Measurements from ENCODE around the gene RPN2.

DNA sequence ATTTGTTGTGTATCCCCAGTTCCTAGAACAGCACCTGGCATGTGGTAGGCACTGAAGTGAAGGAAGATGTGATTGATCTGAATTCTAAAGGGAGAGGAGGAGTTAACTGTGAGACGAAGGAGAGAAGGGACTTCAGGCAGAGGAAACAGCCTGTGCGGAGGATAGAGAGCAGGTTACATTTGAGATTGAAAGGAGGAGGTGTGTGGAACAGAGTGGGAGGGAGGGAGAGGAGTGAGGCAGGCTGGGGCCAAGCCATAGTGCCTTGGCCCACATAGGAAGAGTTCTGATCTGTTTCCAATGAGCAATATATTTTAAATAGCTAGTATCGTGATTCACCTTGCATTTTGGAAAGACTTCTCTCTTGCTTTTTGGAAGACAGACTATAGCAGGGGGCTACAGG lies 14.1 kb downstream of the RPN2 start:
- TF ChIP-seq, protein P1, sequence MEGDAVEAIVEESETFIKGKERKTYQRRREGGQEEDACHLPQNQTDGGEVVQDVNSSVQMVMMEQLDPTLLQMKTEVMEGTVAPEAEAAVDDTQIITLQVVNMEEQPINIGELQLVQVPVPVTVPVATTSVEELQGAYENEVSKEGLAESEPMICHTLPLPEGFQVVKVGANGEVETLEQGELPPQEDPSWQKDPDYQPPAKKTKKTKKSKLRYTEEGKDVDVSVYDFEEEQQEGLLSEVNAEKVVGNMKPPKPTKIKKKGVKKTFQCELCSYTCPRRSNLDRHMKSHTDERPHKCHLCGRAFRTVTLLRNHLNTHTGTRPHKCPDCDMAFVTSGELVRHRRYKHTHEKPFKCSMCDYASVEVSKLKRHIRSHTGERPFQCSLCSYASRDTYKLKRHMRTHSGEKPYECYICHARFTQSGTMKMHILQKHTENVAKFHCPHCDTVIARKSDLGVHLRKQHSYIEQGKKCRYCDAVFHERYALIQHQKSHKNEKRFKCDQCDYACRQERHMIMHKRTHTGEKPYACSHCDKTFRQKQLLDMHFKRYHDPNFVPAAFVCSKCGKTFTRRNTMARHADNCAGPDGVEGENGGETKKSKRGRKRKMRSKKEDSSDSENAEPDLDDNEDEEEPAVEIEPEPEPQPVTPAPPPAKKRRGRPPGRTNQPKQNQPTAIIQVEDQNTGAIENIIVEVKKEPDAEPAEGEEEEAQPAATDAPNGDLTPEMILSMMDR (IDR thresholded peaks at IDR 0.05) = no peak
- no peak for TF ChIP-seq EP300 (IDR thresholded peaks at IDR 0.05)
- TF ChIP-seq POLR2A (IDR thresholded peaks at IDR 0.05; ENCODE audit: low read depth) = no peak
- TF ChIP-seq POLR2AphosphoS5 (IDR thresholded peaks at IDR 0.05) = no peak
